ENCODE results near the gene PAPLN.

PAPLN gene

GRCh38 chr14:73264080-73264884, 27.0 kb downstream of the PAPLN start:
- no peak for TF ChIP-seq CTCF (IDR thresholded peaks at IDR 0.05)
- Histone ChIP-seq H3K4me3 (no peak overlapping the region), H3K27ac (no peak overlapping the region)
- DNase-seq (ENCODE audit: low spot score) = no peak

- TF ChIP-seq CTCF (IDR thresholded peaks at IDR 0.05) = no peak
- no peak for DNase-seq (ENCODE audit: low spot score)
- Histone ChIP-seq H3K4me3 (no peak overlapping the region), H3K27ac (no peak overlapping the region)
Measured at GRCh38 chr14:73264885-73265720, 27.8 kb downstream of the PAPLN start.

- Histone ChIP-seq H3K27ac (no peak overlapping the region), H3K4me3 (no peak overlapping the region)
- TF ChIP-seq CTCF (IDR thresholded peaks at IDR 0.05) = no peak
- DNase-seq (ENCODE audit: low spot score) = no peak
Measured at GRCh38 chr14:73265721-73266046, 28.4 kb downstream of the PAPLN start.

- Histone ChIP-seq H3K27ac (no peak overlapping the region), H3K4me3 (no peak overlapping the region)
- peak; percentile 66 for DNase-seq (ENCODE audit: low spot score)
- TF ChIP-seq CTCF (IDR thresholded peaks at IDR 0.05) = no peak
Measured at GRCh38 chr14:73266317-73266716, 29.0 kb downstream of the PAPLN start.

- TF ChIP-seq CTCF (IDR thresholded peaks at IDR 0.05) = no peak
- no peak for DNase-seq (ENCODE audit: low spot score)
- H3K4me3 ChIP-seq = no peak overlapping the region
Measured at GRCh38 chr14:73267474-73267873, 30.2 kb downstream of the PAPLN start.

GRCh38 chr14:73269729-73270531, 32.6 kb downstream of the PAPLN start:
- Histone ChIP-seq H3K27ac (peak overlapping the region; percentile 36 to 67), H3K4me3 (peak overlapping the region; percentile 76)
- TF ChIP-seq CTCF (IDR thresholded peaks at IDR 0.05) = no peak
- peak; percentile 74 for DNase-seq (ENCODE audit: low spot score)

More at GRCh38 chr14:73267474-73267873, 30.2 kb downstream of the PAPLN start:
- no peak overlapping the region for H3K27ac ChIP-seq

All from coronary artery (tissue), 2 donors.